NCI-H1436 (cell line): ENCODE measurements around the gene PTER.

Source experiments
- DNase-seq: peaks from one replicate; lab custom pipeline; 2025; lab: John Stamatoyannopoulos, UW

PTER gene

DNA sequence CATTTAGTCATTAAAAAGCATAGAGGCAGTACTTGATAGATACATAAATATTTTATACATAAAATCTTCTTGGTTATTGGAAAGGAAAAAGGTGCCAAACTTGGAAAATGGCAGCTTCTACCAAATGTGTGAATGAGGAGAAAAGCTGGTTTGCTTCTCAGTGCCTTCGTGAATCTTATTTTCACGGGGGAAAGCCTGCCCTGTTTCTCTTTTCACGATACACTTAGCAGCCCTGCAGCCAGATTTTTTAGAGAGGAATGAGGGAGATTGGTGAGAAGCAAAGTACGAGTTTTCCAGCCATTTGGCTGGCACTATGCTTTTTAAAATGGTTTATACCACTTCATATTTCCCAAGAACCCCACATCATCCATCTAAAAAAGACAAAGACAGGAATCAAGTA, 107.8 kb downstream of the PTER start:
- DNase-seq, result no peak

DNA sequence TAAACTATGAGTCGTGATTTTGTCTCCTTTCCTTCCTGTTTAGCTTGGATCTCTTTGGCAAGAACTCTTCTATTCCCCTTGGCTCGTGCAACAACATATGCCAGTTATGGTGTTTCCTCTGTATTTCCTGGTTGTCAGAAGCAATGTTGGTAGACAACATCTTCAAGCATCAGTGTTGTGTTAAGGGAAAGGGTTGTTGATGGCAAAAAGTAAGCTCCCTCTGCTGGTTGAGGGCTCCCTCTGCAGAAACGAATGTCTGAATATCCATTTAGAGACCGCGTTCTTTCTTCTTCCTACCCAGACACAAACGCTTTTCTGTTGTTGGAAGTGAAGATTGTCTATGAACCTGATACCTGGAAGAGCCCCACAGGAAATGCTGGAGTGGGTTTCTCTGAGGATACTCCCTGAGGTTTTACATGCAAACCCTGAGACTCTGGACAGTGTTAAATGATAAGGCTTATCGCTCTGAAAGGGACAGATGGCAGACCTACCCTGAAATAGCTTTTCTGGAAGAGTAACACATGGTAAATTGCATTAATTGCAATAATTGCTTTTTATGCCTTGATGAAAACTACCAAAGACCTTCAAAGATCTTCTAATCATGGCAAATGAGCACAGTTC, 108.4 kb downstream of the PTER start:
- no peak for DNase-seq

- DNase-seq, result no peak
Measured at GRCh38 chr10:16547973-16548372, 111.2 kb downstream of the PTER start.

DNA sequence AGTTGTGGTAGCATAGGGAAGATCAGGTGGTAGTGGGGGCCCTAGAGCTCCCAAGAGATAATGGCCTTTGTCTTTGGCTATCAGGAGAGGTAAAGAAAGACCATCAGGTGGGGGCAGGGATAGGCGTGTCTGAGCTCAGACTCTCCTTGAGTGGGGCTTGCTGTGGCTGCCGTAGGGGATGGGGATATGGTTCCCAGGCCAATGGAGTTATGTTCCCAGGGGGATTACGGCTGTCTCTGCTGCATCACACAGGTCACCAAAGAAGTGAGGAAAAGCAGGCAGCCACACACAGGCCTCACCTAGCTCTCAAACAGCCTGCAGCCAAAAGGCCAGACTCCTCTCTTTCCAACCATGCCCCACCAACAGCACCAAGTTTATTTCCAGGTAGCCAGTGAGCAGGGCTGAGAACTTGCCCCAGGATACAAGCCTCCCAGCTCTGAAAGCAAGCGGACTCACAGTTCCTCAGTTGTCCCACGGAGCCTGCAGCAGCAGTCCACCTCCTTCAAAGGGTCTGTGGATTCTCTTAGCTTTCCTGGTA, 122.5 kb downstream of the PTER start:
- DNase-seq, result no peak

DNA sequence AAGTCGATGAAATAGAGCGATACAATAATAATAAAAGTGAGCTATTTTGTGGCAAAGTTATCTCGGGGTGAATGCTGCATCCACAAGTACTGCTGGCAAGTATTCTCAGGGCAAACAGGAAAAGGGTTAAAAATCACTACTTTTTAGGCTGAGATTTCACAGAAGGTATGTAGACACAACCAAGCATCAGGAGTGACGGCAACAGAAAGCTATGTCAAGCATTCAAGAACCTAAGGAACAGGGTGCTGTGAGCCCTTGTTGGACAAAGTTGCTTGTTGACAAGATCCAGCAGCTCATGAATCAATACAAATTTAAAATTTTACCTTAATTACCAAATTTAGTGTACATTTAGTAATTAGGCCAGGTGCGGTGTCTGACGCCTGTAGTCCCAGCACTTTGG, 126.1 kb downstream of the PTER start:
- DNase-seq, result no peak
